HepG2 (cell line): ENCODE measurements around the gene HTRA1. TPM values are rescaled to one million over a fixed set of nuclear protein-coding genes. Genes with fewer than 3 reads are reported as not detected.

ENCODE experiments used
- ATAC-seq: fragments of 200-7000 bp; cut with Tn5 transposase; 3 replicates; pipeline ENCODE4 v1.9.1; 2020; ENCODE audit warnings: mild to moderate bottlenecking, moderate library complexity
- BruUV-seq: library from RNA; stranded (reverse); fragments of 400-500 nt; replicated peaks from 2 replicates; lab custom pipeline; 2021; lab: Mats Ljungman, UMichigan
- CTCF ChIA-PET: fragments of 300-600 bp; formaldehyde crosslinking; extraction: SDS; loops from one replicate; lab custom pipeline; 2021; ENCODE audit warnings: low total read pairs, inconsistent platforms, low intra/inter-chr PET ratio; lab: Yijun Ruan, JAX
- POLR2A ChIA-PET: fragments of 350-600 bp; sonication (Branson Sonifier 250); formaldehyde crosslinking; loops from one replicate; lab custom pipeline; 2020; ENCODE audit warnings: antibody characterized with exemption, inconsistent platforms; lab: Yijun Ruan, JAX
- DNase-seq: peaks from one replicate; pipeline ENCODE4 v3.0.0-alpha.2; 2015; ENCODE audit warnings: low spot score
- FAIRE-seq: peaks from 3 replicates; lab custom pipeline; 2011; peaks lifted over from hg19 to GRCh38; lab: Jason Lieb, UNC
- H2AFZ ChIP-seq: one replicate; pipeline ENCODE4 v1.6.1; 2011; ENCODE audit warnings: low read length, inconsistent platforms
- H3K27ac ChIP-seq: fragments of 300-600 bp; 3 replicates; pipeline ENCODE4 v1.8.0; 2011; ENCODE audit warnings: mixed run types, mild to moderate bottlenecking, mixed read lengths, low read length, inconsistent platforms; ENCODE audit not compliant: insufficient read depth; ENCODE audit errors: extremely low read length
- H3K27me3 ChIP-seq, 2 experiments: fragments of 200-600 bp in 1 of 2; 2 replicates in 1 of 2; 3 replicates in 1 of 2; pipeline versions ENCODE4 v1.6.0 to v1.8.0; 2011; ENCODE audit warnings: low read length in 2 of 2, mild to moderate bottlenecking in 2 of 2, moderate library complexity in 2 of 2, inconsistent platforms in 1 of 2; ENCODE audit not compliant: insufficient read depth in 2 of 2, control insufficient read depth in 1 of 2
- H3K36me3 ChIP-seq, 2 experiments: fragments of 200-600 bp in 1 of 2; replicated peaks in 1 of 2; 2 replicates in 1 of 2; 3 replicates in 1 of 2; pipeline versions ENCODE4 v1.5.1 to v1.8.0; 2011; ENCODE audit warnings: low read length in 2 of 2, inconsistent platforms in 1 of 2; ENCODE audit not compliant: insufficient read depth in 2 of 2, control insufficient read depth in 1 of 2
- H3K4me1 ChIP-seq: 2 replicates; pipeline ENCODE4 v1.5.1; 2012; ENCODE audit warnings: low read length, inconsistent platforms; ENCODE audit not compliant: insufficient read depth
- H3K4me2 ChIP-seq: 2 replicates; pipeline ENCODE4 v1.6.0; 2011; ENCODE audit warnings: low read depth, low read length, inconsistent platforms
- H3K4me3 ChIP-seq, 3 experiments: fragments of 200-600 bp in 1 of 3; sonication (generic), shearing (Covaris generic) in 1 of 3; replicated peaks in 1 of 3; 2 replicates each; pipeline ENCODE4 v1.5.1; 2011 to 2016; ENCODE audit warnings: low read length in 3 of 3, inconsistent platforms in 2 of 3, low read depth in 2 of 3, mild to moderate bottlenecking in 2 of 3, control low read depth in 1 of 3, mixed read lengths in 1 of 3; ENCODE audit not compliant: insufficient read depth in 1 of 3
- H3K79me2 ChIP-seq: one replicate; pipeline ENCODE4 v1.6.1; 2011; ENCODE audit warnings: low read length, inconsistent platforms; ENCODE audit not compliant: insufficient read depth
- H3K9ac ChIP-seq: 2 replicates; pipeline ENCODE4 v1.6.0; 2011; ENCODE audit warnings: mild to moderate bottlenecking, low read depth, low read length, inconsistent platforms; ENCODE audit not compliant: insufficient read depth
- H3K9me3 ChIP-seq: 2 replicates; pipeline ENCODE4 v1.5.1; 2012; ENCODE audit warnings: mild to moderate bottlenecking, low read length
- H4K20me1 ChIP-seq: 2 replicates; pipeline ENCODE4 v1.6.0; 2011; ENCODE audit warnings: inconsistent platforms, mild to moderate bottlenecking, low read length, moderate library complexity; ENCODE audit not compliant: insufficient read depth
- DDIT3 ChIP-seq: sonication (generic); formaldehyde crosslinking; IDR thresholded peaks from 2 replicates; pipeline ENCODE4 v1.4.0; 2020; ENCODE audit warnings: mild to moderate bottlenecking, missing genetic modification reagents
- FOXA1 ChIP-seq, 2 experiments: fragments of 450-650 bp in 1 of 2; sonication (generic) in 1 of 2; formaldehyde crosslinking in 1 of 2; IDR thresholded peaks; 2 replicates each; pipeline versions ENCODE4 v1.4.0 to v1.6.1; 2016 to 2020; ENCODE audit warnings: missing genetic modification reagents in 1 of 2
- KLF12 ChIP-seq: sonication (generic); formaldehyde crosslinking; IDR thresholded peaks from 2 replicates; pipeline ENCODE4 v1.4.0; 2020; ENCODE audit warnings: missing genetic modification reagents, borderline replicate concordance
- NONO ChIP-seq, 2 experiments: fragments of 450-650 bp in 1 of 2; sonication (generic) in 1 of 2; formaldehyde crosslinking in 1 of 2; IDR thresholded peaks in 1 of 2; conservative IDR thresholded peaks in 1 of 2; 2 replicates each; pipeline versions ENCODE4 v1.6.1 to v1.8.0; 2017 to 2022; ENCODE audit warnings: mild to moderate bottlenecking in 1 of 2, missing genetic modification reagents in 1 of 2, moderate library complexity in 1 of 2
- SOX5 ChIP-seq: IDR thresholded peaks from 2 replicates; pipeline ENCODE4 v1.6.1; 2016; ENCODE audit warnings: borderline replicate concordance
- ZBTB20 ChIP-seq: sonication (generic); formaldehyde crosslinking; IDR thresholded peaks from 2 replicates; pipeline ENCODE4 v1.8.1; 2023; ENCODE audit warnings: missing genetic modification reagents, low read depth, mild to moderate bottlenecking, borderline replicate concordance
- ZC3H13 ChIP-seq: sonication (generic); formaldehyde crosslinking; IDR thresholded peaks from 2 replicates; pipeline ENCODE4 v1.8.1; 2023; ENCODE audit warnings: mild to moderate bottlenecking, missing genetic modification reagents, moderate library complexity
- ZNF660 ChIP-seq: sonication (generic); formaldehyde crosslinking; IDR thresholded peaks from 2 replicates; pipeline ENCODE4 v1.5.1; 2020; ENCODE audit warnings: mild to moderate bottlenecking, low read depth, missing genetic modification reagents, borderline replicate concordance
- WGBS: methylation state at CpG from one replicate; pipeline ENCODE4 v1.1.6; 2017; ENCODE audit warnings: low lambda C conversion rate; 5-methylcytosine and 5-hydroxymethylcytosine counted together
- in situ Hi-C: cut with HindIII; loops from 2 replicates; pipeline ENCODE4 v1.10.0; 2017; ENCODE audit warnings: low pct_unique_long_range_greater_than_20kb; ENCODE audit not compliant: extremely low pct_ligation_motif_present
- intact Hi-C: fragments of 100-400 bp; cut with micrococcal nuclease; formaldehyde crosslinking; loops from one replicate; pipeline ENCODE4 v1.10.0; 2022; ENCODE audit not compliant: unreplicated experiment
- polyA plus RNA-seq, 8 experiments: library from polyadenylated mRNA; depleted of rRNA in 3 of 8; stranded (reverse) in 7 of 8; unstranded in 1 of 8; fragments of >200 nt; fragmentation: Illumina TruSeq in 4 of 8; extraction: Trizol in 4 of 8; gene quantifications; 2 replicates each; pipeline versions ENCODE4 v1.2.1 to v1.2.3, GENCODE V29; 2011 to 2016; ENCODE audit warnings: low read depth in 4 of 8, missing spikeins in 1 of 8, mixed read lengths in 1 of 8; ENCODE audit not compliant: insufficient read depth in 1 of 8
- total RNA-seq, 5 experiments: library from RNA; depleted of rRNA; stranded (reverse); fragments of >200 nt; fragmentation: Illumina TruSeq; extraction: Trizol; gene quantifications; 2 replicates each; pipeline ENCODE4 v1.2.3, GENCODE V29; 2016; ENCODE audit warnings: low read depth in 1 of 5
- TF ChIP-seq, protein P1 (sequence below): sonication (generic); formaldehyde crosslinking; IDR thresholded peaks from 2 replicates; pipeline ENCODE4 v1.5.0; 2020; ENCODE audit warnings: missing genetic modification reagents
- TF ChIP-seq, protein P2 (sequence below): sonication (generic); formaldehyde crosslinking; IDR thresholded peaks from 2 replicates; pipeline ENCODE4 v1.8.0; 2022; ENCODE audit warnings: missing genetic modification reagents, mild to moderate bottlenecking, borderline replicate concordance
- TF ChIP-seq, protein P3 (sequence below): sonication (generic); formaldehyde crosslinking; IDR thresholded peaks from 2 replicates; pipeline ENCODE4 v1.4.0; 2020; ENCODE audit warnings: mild to moderate bottlenecking, missing genetic modification reagents

The HTRA1 gene
- total and polyA plus RNA-seq, 2 of the 13 experiments (the other 11 are each of a cell fraction or from before 2014, with no cell fraction given) = 0.11 to 0.40 TPM

- CTCF ChIA-PET = no interaction called here
- H3K36me3 ChIP-seq = peaks cover 27 to 64% of the 10 kb centered on the region in 2 experiments
- intact Hi-C loops = no loop called here
- no peak overlapping the region for H2AFZ ChIP-seq
- no peak overlapping the region for H3K9ac ChIP-seq
- no peak for FAIRE-seq
- DNase-seq = no peak
- no TSS peak for BruUV-seq
- H3K27ac ChIP-seq = no peak overlapping the region
- H3K4me2 ChIP-seq = no peak overlapping the region
- TF ChIP-seq, protein P1, sequence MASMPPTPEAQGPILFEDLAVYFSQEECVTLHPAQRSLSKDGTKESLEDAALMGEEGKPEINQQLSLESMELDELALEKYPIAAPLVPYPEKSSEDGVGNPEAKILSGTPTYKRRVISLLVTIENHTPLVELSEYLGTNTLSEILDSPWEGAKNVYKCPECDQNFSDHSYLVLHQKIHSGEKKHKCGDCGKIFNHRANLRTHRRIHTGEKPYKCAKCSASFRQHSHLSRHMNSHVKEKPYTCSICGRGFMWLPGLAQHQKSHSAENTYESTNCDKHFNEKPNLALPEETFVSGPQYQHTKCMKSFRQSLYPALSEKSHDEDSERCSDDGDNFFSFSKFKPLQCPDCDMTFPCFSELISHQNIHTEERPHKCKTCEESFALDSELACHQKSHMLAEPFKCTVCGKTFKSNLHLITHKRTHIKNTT = no peak
- in situ Hi-C loops = no loop called here
- no peaks in the 10 kb centered on the region for H4K20me1 ChIP-seq
- no peaks in the 10 kb centered on the region for H3K27me3 ChIP-seq
- ATAC-seq = no peak
- POLR2A ChIA-PET = interaction anchor here (0.8 kb wide), 1 partner anchor 109 kb away, joined by 3 read pairs; no protein-coding TSS in a partner anchor
- no peaks in the 10 kb centered on the region for H3K9me3 ChIP-seq
- no peaks in the 10 kb centered on the region for H3K79me2 ChIP-seq
- WGBS = 96% methylated on average over 1 of the region's 1 CpG
- H3K4me1 ChIP-seq = peaks cover under 1% of the 10 kb centered on the region; the same call in 1 of the 2 replicates
- H3K4me3 ChIP-seq = no peak overlapping the region
Measured at GRCh38 chr10:122419016-122419415, 42.3 kb upstream of the HTRA1 start.

GRCh38 chr10:122419876-122420623 is 41.3 kb upstream of the HTRA1 start:
- ChIA-PET POLR2A (no interaction called here), CTCF (no interaction called here)
- H3K36me3 ChIP-seq = peaks cover 24 to 64% of the 10 kb centered on the region in 2 experiments
- no peak overlapping the region for H3K4me3 ChIP-seq
- FAIRE-seq (no peak), DNase-seq (no peak), ATAC-seq (no peak)
- H3K27ac ChIP-seq = no peak overlapping the region
- no peak overlapping the region for H2AFZ ChIP-seq
- intact Hi-C loops (no loop called here), in situ Hi-C loops (no loop called here)
- H3K4me2 ChIP-seq = no peak overlapping the region
- no peaks in the 10 kb centered on the region for H3K9me3 ChIP-seq
- 94% methylated on average over 3 of the region's 3 CpGs for WGBS
- H3K27me3 ChIP-seq = no peaks in the 10 kb centered on the region
- H3K79me2 ChIP-seq = no peaks in the 10 kb centered on the region
- no TSS peak for BruUV-seq
- H3K9ac ChIP-seq = no peak overlapping the region
- no peaks in the 10 kb centered on the region for H3K4me1 ChIP-seq
- H4K20me1 ChIP-seq = no peaks in the 10 kb centered on the region
- TF ChIP-seq KLF12 (no peak), FOXA1 (IDR thresholded peaks at IDR 0.05) (no peak), FOXA1 (CRISPR knock-in tag; IDR thresholded peaks at IDR 0.05) (no peak), DDIT3 (no peak), NONO (IDR thresholded peaks at IDR 0.05) (no peak), NONO (CRISPR knock-in tag; conservative IDR thresholded peaks at IDR 0.05) (no peak), ZC3H13 (CRISPR knock-in tag) (no peak), ZBTB20 (CRISPR knock-in tag) (no peak), SOX5 (no peak), ZNF660 (CRISPR knock-in tag) (no peak)
- TF ChIP-seq, protein P2, sequence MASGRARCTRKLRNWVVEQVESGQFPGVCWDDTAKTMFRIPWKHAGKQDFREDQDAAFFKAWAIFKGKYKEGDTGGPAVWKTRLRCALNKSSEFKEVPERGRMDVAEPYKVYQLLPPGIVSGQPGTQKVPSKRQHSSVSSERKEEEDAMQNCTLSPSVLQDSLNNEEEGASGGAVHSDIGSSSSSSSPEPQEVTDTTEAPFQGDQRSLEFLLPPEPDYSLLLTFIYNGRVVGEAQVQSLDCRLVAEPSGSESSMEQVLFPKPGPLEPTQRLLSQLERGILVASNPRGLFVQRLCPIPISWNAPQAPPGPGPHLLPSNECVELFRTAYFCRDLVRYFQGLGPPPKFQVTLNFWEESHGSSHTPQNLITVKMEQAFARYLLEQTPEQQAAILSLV (CRISPR knock-in tag) = no peak
- TF ChIP-seq, protein P3, sequence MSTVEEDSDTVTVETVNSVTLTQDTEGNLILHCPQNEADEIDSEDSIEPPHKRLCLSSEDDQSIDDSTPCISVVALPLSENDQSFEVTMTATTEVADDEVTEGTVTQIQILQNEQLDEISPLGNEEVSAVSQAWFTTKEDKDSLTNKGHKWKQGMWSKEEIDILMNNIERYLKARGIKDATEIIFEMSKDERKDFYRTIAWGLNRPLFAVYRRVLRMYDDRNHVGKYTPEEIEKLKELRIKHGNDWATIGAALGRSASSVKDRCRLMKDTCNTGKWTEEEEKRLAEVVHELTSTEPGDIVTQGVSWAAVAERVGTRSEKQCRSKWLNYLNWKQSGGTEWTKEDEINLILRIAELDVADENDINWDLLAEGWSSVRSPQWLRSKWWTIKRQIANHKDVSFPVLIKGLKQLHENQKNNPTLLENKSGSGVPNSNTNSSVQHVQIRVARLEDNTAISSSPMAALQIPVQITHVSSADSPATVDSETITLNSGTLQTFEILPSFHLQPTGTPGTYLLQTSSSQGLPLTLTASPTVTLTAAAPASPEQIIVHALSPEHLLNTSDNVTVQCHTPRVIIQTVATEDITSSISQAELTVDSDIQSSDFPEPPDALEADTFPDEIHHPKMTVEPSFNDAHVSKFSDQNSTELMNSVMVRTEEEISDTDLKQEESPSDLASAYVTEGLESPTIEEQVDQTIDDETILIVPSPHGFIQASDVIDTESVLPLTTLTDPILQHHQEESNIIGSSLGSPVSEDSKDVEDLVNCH (CRISPR knock-in tag) = no peak
